Measurements from ENCODE around the gene HAND2. TPM values are rescaled to one million over a fixed set of nuclear protein-coding genes. Genes with fewer than 3 reads are reported as not detected.

The HAND2 gene
- total RNA-seq, 3 donors from 2014 or later (not counting 1 experiment from before 2014, with no cell fraction given): not detected

DNA sequence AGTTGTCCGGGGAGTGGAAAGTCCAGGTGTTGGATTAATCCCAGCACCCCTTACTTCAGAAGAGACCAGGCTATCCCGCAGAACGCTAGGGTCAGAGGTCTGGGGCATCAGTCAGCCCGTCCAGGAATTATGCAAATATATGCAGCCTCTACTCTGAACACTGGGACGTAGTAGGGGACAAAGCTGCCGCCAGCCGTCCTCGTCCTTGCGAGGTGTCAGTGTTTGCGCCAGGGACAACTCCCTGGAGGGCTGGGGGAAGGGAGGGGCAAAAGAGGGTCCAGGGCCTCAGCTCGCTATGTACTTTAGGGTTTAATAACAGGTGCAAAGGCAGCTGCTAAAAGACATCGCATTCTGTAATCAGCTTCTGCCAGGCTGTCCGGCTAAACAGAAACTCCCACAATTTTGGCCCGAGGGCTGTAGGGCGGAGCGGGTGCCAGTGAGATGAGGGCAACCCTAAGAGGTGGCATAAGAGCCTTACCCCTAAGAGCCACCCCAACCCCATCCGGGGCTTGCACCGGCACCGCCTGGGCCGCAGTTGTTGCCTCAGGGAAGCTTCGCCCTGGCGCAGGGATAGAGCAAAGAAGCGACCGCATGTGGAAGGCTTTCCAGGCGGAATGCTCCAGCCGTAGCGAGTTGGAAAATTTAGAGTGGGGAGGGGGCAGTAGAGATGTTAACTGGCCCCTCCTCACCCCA, 8.4 kb downstream of the HAND2 start:
- H3K9me3 Mint-ChIP-seq: peaks cover 0 to 2% of the 10 kb centered on the region in 2 donors
- Histone ChIP-seq H3K27me3 (ENCODE audit: control insufficient read depth, insufficient read depth, low read length) (peaks cover 81% of the 10 kb centered on the region), H3K9me3 (ENCODE audit: control insufficient read depth, insufficient read depth, low read length) (peaks cover 13% of the 10 kb centered on the region), H3K27ac (ENCODE audit: low read length) (no peak overlapping the region), H3K4me1 (ENCODE audit: control insufficient read depth, insufficient read depth, low read length) (peaks cover 20% of the 10 kb centered on the region), H3K36me3 (ENCODE audit: control insufficient read depth, insufficient read depth, low read length) (no peaks in the 10 kb centered on the region), H3K4me3 (ENCODE audit: low read length) (no peak overlapping the region)
- no peak overlapping the region for H3K4me3 Mint-ChIP-seq
- TF ChIP-seq, protein P1, sequence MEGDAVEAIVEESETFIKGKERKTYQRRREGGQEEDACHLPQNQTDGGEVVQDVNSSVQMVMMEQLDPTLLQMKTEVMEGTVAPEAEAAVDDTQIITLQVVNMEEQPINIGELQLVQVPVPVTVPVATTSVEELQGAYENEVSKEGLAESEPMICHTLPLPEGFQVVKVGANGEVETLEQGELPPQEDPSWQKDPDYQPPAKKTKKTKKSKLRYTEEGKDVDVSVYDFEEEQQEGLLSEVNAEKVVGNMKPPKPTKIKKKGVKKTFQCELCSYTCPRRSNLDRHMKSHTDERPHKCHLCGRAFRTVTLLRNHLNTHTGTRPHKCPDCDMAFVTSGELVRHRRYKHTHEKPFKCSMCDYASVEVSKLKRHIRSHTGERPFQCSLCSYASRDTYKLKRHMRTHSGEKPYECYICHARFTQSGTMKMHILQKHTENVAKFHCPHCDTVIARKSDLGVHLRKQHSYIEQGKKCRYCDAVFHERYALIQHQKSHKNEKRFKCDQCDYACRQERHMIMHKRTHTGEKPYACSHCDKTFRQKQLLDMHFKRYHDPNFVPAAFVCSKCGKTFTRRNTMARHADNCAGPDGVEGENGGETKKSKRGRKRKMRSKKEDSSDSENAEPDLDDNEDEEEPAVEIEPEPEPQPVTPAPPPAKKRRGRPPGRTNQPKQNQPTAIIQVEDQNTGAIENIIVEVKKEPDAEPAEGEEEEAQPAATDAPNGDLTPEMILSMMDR (IDR thresholded peaks at IDR 0.05): no peak
- H3K27me3 Mint-ChIP-seq (ENCODE audit: low read depth in 2 of 2): peaks cover 73 to 86% of the 10 kb centered on the region in 2 donors
- 15% methylated on average over 24 of the region's 27 CpGs for WGBS (ENCODE audit: insufficient coverage)
- no peak for ATAC-seq
- H3K36me3 Mint-ChIP-seq: peaks cover 45% of the 10 kb centered on the region
- intact Hi-C loops (cut with micrococcal nuclease): no loop called here
- no peak for DNase-seq
- no peak overlapping the region for H3K27ac Mint-ChIP-seq
- H3K4me1 Mint-ChIP-seq: peaks cover 0 to 2% of the 10 kb centered on the region in 2 donors

- H3K27me3 Mint-ChIP-seq (ENCODE audit: low read depth in 2 of 2): peaks cover 74 to 86% of the 10 kb centered on the region in 2 donors
- TF ChIP-seq, protein P1 (IDR thresholded peaks at IDR 0.05): no peak
- no peak overlapping the region for H3K4me3 ChIP-seq (ENCODE audit: low read length)
- peaks cover 0 to 2% of the 10 kb centered on the region in 2 donors for H3K9me3 Mint-ChIP-seq
- H3K4me1 Mint-ChIP-seq: peaks cover 0 to 4% of the 10 kb centered on the region in 2 donors
- H3K4me3 Mint-ChIP-seq: no peak overlapping the region
- H3K4me1 ChIP-seq (ENCODE audit: control insufficient read depth, insufficient read depth, low read length): peaks cover 20% of the 10 kb centered on the region
- H3K27ac ChIP-seq (ENCODE audit: low read length): no peak overlapping the region
- WGBS (ENCODE audit: insufficient coverage): 29% methylated on average over 9 of the region's 10 CpGs
- peaks cover 42% of the 10 kb centered on the region for H3K36me3 Mint-ChIP-seq
- peaks cover 13% of the 10 kb centered on the region for H3K9me3 ChIP-seq (ENCODE audit: control insufficient read depth, insufficient read depth, low read length)
- DNase-seq (no peak), ATAC-seq (no peak)
- peaks cover 79% of the 10 kb centered on the region for H3K27me3 ChIP-seq (ENCODE audit: control insufficient read depth, insufficient read depth, low read length)
- H3K36me3 ChIP-seq (ENCODE audit: control insufficient read depth, insufficient read depth, low read length): no peaks in the 10 kb centered on the region
- intact Hi-C loops (cut with micrococcal nuclease): no loop called here
- H3K27ac Mint-ChIP-seq: no peak overlapping the region
These were observed 9.0 kb downstream of the HAND2 start for GRCh38 chr4:173520921-173521466.

DNA sequence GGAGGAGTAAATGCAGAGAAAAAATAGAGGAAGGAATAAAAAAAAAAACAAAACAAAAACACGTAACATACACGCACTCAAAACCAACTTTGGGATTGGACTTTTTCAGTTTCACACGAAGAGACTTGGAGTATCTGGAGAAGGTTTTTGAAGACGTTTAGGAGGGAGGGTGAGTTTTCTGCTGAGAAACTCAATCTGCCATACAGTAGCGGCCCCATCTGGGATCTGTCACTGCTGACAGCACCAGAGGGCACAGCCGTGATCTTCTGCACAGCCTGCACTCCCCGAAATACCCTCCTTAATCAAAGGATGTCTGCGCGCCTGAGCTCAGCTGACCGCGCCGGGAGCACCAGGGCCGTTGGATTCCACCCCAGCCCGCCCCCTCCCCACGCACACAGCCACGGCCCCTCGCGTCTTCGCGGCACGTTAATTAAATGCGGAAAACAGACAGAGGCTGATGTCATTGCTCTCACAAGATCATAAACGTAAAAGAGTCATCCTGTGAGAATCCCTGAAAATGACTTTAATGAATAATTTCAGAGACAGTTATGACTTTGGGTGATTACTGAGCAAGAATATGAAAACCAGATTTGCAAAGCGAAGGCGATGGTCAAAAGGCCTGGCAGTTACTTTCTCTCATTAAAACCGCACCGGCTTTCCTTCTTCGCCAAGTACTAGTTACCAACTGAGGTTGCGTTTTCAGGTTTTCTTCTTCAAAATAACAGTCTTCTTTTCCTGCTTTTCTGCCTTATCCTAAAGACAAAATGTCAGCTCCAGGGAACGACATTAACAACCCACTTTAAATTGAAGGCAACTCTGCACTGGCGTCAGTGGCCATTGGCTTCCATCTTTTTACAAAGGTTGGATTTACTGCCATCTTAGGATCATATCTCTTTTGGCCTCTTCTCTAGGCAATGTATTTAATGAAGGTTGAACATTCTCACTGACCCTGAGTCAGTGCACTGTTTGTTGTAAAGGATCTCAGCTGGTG, 10.6 kb downstream of the HAND2 start:
- H3K9me3 Mint-ChIP-seq: peaks cover 0 to 2% of the 10 kb centered on the region in 2 donors
- H3K27me3 Mint-ChIP-seq (ENCODE audit: low read depth in 2 of 2): peaks cover 74 to 88% of the 10 kb centered on the region in 2 donors
- Histone ChIP-seq H3K4me3 (ENCODE audit: low read length) (no peak overlapping the region), H3K9me3 (ENCODE audit: control insufficient read depth, insufficient read depth, low read length) (peaks cover 18% of the 10 kb centered on the region), H3K27ac (ENCODE audit: low read length) (no peak overlapping the region), H3K4me1 (ENCODE audit: control insufficient read depth, insufficient read depth, low read length) (peaks cover 20% of the 10 kb centered on the region), H3K27me3 (ENCODE audit: control insufficient read depth, insufficient read depth, low read length) (peaks cover 70% of the 10 kb centered on the region), H3K36me3 (ENCODE audit: control insufficient read depth, insufficient read depth, low read length) (no peaks in the 10 kb centered on the region)
- peaks cover 0 to 4% of the 10 kb centered on the region in 2 donors for H3K4me1 Mint-ChIP-seq
- no peak overlapping the region for H3K4me3 Mint-ChIP-seq
- no peak for ATAC-seq
- H3K36me3 Mint-ChIP-seq: peaks cover 46% of the 10 kb centered on the region
- peak in 1 of 2 donors; percentile 15 for DNase-seq
- WGBS (ENCODE audit: insufficient coverage): 27% methylated on average over 24 of the region's 31 CpGs
- TF ChIP-seq, protein P1 (IDR thresholded peaks at IDR 0.05): no peak
- H3K27ac Mint-ChIP-seq: no peak overlapping the region
- intact Hi-C loops (cut with micrococcal nuclease): no loop called here

All from natural killer cell (primary cell).